ENCODE measurements around the gene MEDAG. TPM values are rescaled to one million over a fixed set of nuclear protein-coding genes. Genes with fewer than 3 reads are reported as not detected.

Gene MEDAG
- total and polyA plus RNA-seq, 2 experiments from 2014 or later: 1.7 to 2.0 TPM

GRCh38 chr13:30968846-30969245, 62.8 kb downstream of the MEDAG start:
- Histone ChIP-seq H3K4me1 (ENCODE audit: insufficient read depth) (no peaks in the 10 kb centered on the region), H2AFZ (no peak overlapping the region), H3K27me3 (ENCODE audit: insufficient read depth) (no peaks in the 10 kb centered on the region), H3K79me2 (replicated peaks; ENCODE audit: insufficient read depth) (no peaks in the 10 kb centered on the region), H3K9me2 (ENCODE audit: insufficient read depth) (no peaks in the 10 kb centered on the region), H3K4me3 (no peak overlapping the region), H3K27ac (ENCODE audit: low read depth) (no peak overlapping the region), H4K20me1 (replicated peaks; ENCODE audit: insufficient read depth) (no peaks in the 10 kb centered on the region), H3F3A (replicated peaks; ENCODE audit: low read depth) (no peaks in the 10 kb centered on the region), H3K4me2 (no peak overlapping the region), H3K36me3 (ENCODE audit: insufficient read depth) (0 out of 2 replicates have a peak, but pooled peaks cover 5% of the 10 kb centered on the region)
- H3K36me3 Mint-ChIP-seq (ENCODE audit: low read depth): peaks cover 20% of the 10 kb centered on the region; the same call in 2 of the 3 replicates
- ATAC-seq (no peak), DNase-seq (ENCODE audit: low spot score) (no peak)
- peaks cover 35% of the 10 kb centered on the region for H3K9me3 Mint-ChIP-seq
- no peak overlapping the region for H3K27ac Mint-ChIP-seq
- H3K27me3 Mint-ChIP-seq (ENCODE audit: insufficient read depth, low read depth, poor library complexity): peaks cover 4% of the 10 kb centered on the region
- TF ChIP-seq NANOG (IDR thresholded peaks at IDR 0.05; ENCODE audit: borderline replicate concordance): no peak
- no peak overlapping the region for H3K4me3 Mint-ChIP-seq
- no peaks in the 10 kb centered on the region for H3K4me1 Mint-ChIP-seq

GRCh38 chr13:30971575-30971974, 65.5 kb downstream of the MEDAG start:
- H3K9me2 ChIP-seq (ENCODE audit: insufficient read depth): no peaks in the 10 kb centered on the region
- TF ChIP-seq STAT1 (IDR thresholded peaks at IDR 0.05; ENCODE audit: unreplicated experiment): no peak
- TF ChIP-seq ZNF331 (CRISPR knock-in tag; IDR thresholded peaks at IDR 0.05; ENCODE audit: low read depth): no peak
- TF ChIP-seq ETS1 (IDR thresholded peaks at IDR 0.05): no peak
- TF ChIP-seq REST (IDR thresholded peaks at IDR 0.05; ENCODE audit: unreplicated experiment): no peak
- no peak for TF ChIP-seq ZNF462 (CRISPR knock-in tag; IDR thresholded peaks at IDR 0.05)
- no peak for TF ChIP-seq EZH2phosphoT487 (IDR thresholded peaks at IDR 0.05; ENCODE audit: unreplicated experiment)
- no peak for TF ChIP-seq EZH2 (IDR thresholded peaks at IDR 0.05; ENCODE audit: low read depth, unreplicated experiment)
- TF ChIP-seq JUNB (IDR thresholded peaks at IDR 0.05; ENCODE audit: unreplicated experiment): no peak

More at GRCh38 chr13:30971575-30971974, 65.5 kb downstream of the MEDAG start:
- Mint-ChIP-seq H3K27ac (no peak overlapping the region), H3K4me1 (0 out of 3 replicates have a peak, but pooled peaks cover 4% of the 10 kb centered on the region), H3K36me3 (ENCODE audit: low read depth) (peaks cover 14% of the 10 kb centered on the region; the same call in 2 of the 3 replicates), H3K9me3 (peaks cover 18% of the 10 kb centered on the region), H3K4me3 (no peak overlapping the region), H3K27me3 (ENCODE audit: insufficient read depth, low read depth, poor library complexity) (peaks cover 4% of the 10 kb centered on the region)
- Histone ChIP-seq H3K36me3 (ENCODE audit: insufficient read depth) (0 out of 2 replicates have a peak, but pooled peaks cover 5% of the 10 kb centered on the region), H2AFZ (no peak overlapping the region), H3K27me3 (ENCODE audit: insufficient read depth) (no peaks in the 10 kb centered on the region), H3K79me2 (replicated peaks; ENCODE audit: insufficient read depth) (no peaks in the 10 kb centered on the region), H3K27ac (ENCODE audit: low read depth) (no peak overlapping the region), H3K4me2 (no peak overlapping the region), H3F3A (replicated peaks; ENCODE audit: low read depth) (no peaks in the 10 kb centered on the region), H3K4me1 (ENCODE audit: insufficient read depth) (no peaks in the 10 kb centered on the region), H3K4me3 (no peak overlapping the region), H4K20me1 (replicated peaks; ENCODE audit: insufficient read depth) (no peaks in the 10 kb centered on the region)
- DNase-seq (ENCODE audit: low spot score) (no peak), ATAC-seq (no peak)
